ENCODE measurements around the gene USP33. TPM values are rescaled to one million over a fixed set of nuclear protein-coding genes. Genes with fewer than 3 reads are reported as not detected.
"Not testable (repeated sequence)": the region's sequence is repeated elsewhere in the genome, so short reads cannot be mapped to it uniquely, and the experiment has no call there.

The USP33 gene
- total RNA-seq, 1 experiment from 2014 or later = 83.5 TPM

- DNase-seq (ENCODE audit: low read depth) = no peak
Measured at GRCh38 chr1:77672374-77672773, 87.3 kb downstream of the USP33 start.

DNA sequence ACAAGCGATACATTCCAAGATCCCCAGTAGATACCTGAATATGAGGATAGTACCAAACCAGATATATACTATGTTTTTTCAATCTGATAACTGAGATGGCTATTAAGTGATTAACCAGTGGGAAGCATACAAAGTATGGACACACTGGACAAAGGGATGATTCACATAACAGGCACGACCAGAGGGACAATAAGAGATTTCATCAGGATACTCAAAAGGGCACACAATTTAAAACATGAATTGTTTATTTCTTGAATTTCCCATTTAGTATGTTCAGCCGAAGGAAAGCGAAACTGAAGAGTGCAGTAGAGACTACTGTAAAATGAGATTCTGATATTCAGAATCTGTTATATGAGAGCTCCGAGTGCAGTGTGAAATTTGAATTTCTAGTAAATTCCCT is 87.8 kb downstream of the USP33 start:
- peak; percentile 14 for DNase-seq (ENCODE audit: low read depth)

DNA sequence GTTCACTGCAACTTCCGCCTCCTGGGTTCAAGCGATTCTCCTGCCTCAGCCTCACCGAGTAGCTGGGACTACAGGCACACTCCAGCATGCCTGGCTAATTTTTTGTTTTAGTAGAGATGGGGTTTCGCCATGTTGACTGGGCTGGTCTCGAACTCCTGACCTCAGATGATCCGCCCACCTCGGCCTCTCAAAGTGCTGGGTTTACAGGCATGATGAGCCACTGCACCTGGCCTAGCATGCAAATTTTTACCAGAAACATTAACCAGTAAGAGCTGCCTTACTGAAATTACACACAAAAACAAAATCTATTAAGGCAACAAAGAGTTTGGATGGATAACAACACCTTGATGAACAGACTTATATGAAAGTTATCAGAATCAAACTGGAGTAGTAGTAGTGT is 89.3 kb downstream of the USP33 start:
- no peak for DNase-seq (ENCODE audit: low read depth)

- DNase-seq (ENCODE audit: low read depth) = no peak
Measured at GRCh38 chr1:77668924-77669449, 90.7 kb downstream of the USP33 start.

DNA sequence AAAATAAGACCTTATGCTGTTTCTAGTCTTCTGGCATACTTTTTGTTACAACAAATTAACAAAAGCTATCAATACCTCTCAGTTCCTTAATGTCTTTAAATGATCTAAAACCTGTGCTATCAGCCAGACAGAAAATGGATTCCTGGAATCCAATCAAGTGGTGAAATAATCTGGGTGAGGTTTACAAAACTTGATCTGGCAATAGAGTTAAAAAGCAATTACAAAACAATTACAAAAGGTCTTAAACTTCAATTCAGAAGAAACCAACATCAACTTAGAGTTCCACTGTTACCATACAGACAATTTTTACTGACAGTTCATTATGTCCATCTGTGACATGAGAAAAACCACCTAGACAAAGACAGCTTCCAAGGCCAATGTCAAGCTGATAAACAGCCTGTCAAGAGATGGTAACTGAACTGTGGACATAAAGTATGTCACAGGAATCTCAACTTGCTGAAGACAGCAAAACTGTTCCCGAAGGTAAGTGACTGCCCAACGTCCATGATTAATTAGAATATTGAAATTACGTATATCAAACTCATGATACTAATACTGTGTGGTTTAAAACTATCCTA is 94.6 kb downstream of the USP33 start:
- DNase-seq (ENCODE audit: low read depth) = no peak

DNA sequence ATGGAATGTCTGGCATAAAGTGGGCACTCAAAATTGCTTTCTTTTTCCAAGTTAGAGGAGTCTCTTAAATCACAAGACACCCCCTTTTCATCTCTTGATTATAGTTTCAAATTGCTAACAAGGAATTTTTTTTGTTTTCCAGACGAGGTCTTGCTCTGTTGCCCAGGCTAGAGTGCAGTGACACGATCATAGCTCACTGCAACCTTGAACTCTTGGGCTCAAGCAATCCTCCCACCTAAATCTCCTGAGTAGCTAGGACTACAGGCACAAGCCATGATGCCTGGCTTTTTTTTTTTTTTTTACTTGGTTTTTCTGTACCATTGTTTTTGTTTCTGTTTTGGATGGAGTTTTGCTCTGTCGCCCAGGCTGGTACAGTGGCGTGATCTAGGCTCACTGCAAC is 98.0 kb downstream of the USP33 start:
- no peak for DNase-seq (ENCODE audit: low read depth)

- no peak for DNase-seq (ENCODE audit: low read depth)
Measured at GRCh38 chr1:77659879-77660593, 99.6 kb downstream of the USP33 start.

DNA sequence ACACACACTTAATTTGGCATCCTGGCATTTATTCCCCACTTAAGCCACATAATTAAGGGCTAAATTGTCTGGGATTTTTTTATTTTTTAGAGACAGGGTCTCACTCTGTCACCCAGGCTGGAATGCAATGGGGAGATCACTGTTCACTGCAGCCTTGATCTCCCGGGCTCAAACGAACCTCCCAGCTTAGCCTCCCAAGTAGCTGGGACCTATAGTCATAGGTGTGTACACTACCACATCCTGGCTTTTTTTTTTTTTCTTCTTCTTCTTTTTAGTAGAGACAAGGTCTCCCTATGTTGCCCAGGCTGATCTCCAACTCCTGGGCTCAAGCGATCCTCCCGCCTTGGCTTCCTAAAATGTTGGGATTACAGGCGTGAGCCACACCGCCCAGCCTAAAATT is 101.4 kb downstream of the USP33 start:
- DNase-seq (ENCODE audit: low read depth) = no peak

- DNase-seq (ENCODE audit: low read depth) = no peak
Measured at GRCh38 chr1:77655431-77655974, 104.1 kb downstream of the USP33 start.

DNA sequence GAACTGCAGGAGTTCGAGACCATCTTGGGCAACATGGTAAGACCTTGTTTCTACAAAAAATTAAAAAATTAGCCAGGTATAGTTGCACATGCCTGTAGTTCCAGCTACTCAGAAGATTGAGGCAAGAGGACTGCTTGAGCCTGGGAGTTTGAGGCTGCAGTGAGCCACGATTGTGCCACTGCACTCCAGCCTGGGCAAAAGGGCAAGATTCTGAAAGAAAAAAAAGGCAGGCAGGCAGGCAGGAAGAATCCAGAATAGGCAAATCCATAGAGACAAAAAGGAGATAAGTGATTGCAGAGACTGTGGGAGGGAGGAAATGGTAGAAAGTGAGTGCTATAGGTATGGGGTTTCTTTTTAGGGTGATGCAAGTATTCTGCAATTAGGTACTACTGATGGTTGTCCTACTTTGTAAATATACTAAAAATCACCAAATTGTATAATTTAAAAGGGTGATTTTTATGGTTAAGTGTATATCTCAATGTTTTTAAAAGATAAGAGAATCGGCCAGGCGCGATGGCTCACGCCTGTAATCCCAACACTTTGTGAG is 106.6 kb downstream of the USP33 start:
- no peak for DNase-seq (ENCODE audit: low read depth)

- DNase-seq (ENCODE audit: low read depth) = no peak
Measured at GRCh38 chr1:77652268-77652667, 107.4 kb downstream of the USP33 start.

DNA sequence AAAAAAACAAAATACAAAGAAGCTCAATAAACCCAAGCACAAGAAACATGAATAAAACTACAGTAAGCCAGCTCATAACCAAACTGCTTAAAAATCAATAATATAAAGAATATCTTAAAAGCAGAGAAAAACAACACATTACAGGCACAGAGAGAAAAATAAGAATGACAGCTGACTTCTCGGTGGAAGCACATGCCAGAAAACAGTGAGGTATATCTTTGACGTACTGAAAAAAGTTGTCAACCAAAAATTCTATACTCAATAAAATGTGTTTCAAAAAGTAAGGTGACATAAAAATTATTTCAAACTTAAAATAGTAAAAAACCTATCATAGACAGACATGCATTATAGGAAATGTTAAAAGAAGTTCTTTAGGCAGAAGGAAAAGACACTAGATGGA is 110.5 kb downstream of the USP33 start:
- DNase-seq (ENCODE audit: low read depth) = no peak

GRCh38 chr1:77646224-77646623 is 113.4 kb downstream of the USP33 start:
- not testable (repeated sequence) for DNase-seq (ENCODE audit: low read depth)

Other genes starting within 250 kb of the USP33 start
- gene ZZZ3, start 77.2 kb downstream of the USP33 start, total RNA-seq (2014; rRNA removed; shearing (Covaris generic)) = 88.0 and 118 TPM in 2 replicates
- gene MIGA1, start 19.8 kb upstream of the USP33 start, total RNA-seq (2014; rRNA removed; shearing (Covaris generic)) = 25.7 and 26.6 TPM in 2 replicates
- gene NEXN, start 128.8 kb upstream of the USP33 start, total RNA-seq (2014; rRNA removed; shearing (Covaris generic)) = 11.6 and 13.6 TPM in 2 replicates
- 96.9 and 104 TPM in 2 replicates for gene FUBP1, start 219.2 kb upstream of the USP33 start, total RNA-seq (2014; rRNA removed; shearing (Covaris generic))
- gene DNAJB4, start 245.1 kb upstream of the USP33 start, total RNA-seq (2014; rRNA removed; shearing (Covaris generic)) = 53.3 and 54.4 TPM in 2 replicates